LNCaP clone FGC (cell line): Measurements from ENCODE around the gene PLXNA3.

Source experiments
- DNase-seq: peaks from one replicate; pipeline ENCODE4 v3.0.0-alpha.2; 2011; ENCODE audit warnings: low read depth
- H3K4me3 ChIP-seq: 2 replicates; pipeline ENCODE4 v1.5.1; 2011; ENCODE audit warnings: mild to moderate bottlenecking, low read depth, low read length, control low read depth
- TF ChIP-seq, protein P1 (sequence below): IDR thresholded peaks from 2 replicates; pipeline ENCODE4 v1.5.1; 2012; ENCODE audit warnings: mild to moderate bottlenecking; ENCODE audit not compliant: control insufficient read depth, insufficient read depth; ENCODE audit errors: extremely low read depth

PLXNA3 gene

DNA sequence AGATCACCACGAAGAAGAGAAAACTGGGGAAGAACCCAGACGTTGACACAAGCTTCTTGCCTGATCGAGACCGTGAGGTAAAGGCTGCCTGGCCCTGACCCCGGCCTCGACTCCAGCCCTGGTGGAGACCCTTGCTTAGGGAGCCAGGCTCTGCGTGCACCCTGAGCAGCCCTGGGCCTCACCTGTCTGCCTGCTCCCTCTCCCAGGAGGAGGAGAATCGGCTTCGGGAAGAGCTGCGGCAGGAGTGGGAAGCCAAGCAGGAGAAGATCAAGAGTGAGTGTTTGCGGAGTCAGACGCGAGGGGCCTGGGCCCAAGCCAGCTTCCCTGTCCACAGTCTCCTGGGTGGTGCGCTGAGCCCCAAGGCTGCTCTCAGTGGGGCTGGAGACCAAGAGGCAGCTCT lies 9.6 kb upstream of the PLXNA3 start:
- no peak for DNase-seq
- TF ChIP-seq, protein P1, sequence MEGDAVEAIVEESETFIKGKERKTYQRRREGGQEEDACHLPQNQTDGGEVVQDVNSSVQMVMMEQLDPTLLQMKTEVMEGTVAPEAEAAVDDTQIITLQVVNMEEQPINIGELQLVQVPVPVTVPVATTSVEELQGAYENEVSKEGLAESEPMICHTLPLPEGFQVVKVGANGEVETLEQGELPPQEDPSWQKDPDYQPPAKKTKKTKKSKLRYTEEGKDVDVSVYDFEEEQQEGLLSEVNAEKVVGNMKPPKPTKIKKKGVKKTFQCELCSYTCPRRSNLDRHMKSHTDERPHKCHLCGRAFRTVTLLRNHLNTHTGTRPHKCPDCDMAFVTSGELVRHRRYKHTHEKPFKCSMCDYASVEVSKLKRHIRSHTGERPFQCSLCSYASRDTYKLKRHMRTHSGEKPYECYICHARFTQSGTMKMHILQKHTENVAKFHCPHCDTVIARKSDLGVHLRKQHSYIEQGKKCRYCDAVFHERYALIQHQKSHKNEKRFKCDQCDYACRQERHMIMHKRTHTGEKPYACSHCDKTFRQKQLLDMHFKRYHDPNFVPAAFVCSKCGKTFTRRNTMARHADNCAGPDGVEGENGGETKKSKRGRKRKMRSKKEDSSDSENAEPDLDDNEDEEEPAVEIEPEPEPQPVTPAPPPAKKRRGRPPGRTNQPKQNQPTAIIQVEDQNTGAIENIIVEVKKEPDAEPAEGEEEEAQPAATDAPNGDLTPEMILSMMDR: no peak

DNA sequence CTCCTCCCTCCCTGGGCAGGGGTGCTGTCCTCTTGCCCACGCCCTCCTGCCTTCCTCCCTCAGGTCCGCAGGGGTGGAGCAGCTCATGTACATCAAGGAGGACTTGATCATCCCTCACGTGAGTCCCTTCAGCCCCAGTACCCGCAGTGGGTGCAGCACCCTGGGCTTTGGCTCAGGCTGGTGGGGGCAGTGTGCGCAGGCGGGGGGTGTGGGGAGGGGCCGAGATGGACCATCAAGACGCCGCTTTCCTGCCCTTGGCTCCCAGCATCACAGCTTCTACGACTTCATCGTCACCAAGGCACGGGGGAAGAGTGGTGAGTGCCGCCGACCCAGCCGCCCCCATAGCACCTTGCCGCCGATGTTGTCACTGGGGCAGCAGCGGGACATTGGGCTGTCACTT lies 8.5 kb upstream of the PLXNA3 start:
- H3K4me3 ChIP-seq: no peak overlapping the region
- TF ChIP-seq, protein P1: no peak
- DNase-seq: no peak

More for the DNA sequence above, 9.6 kb upstream of the PLXNA3 start:
- no peak overlapping the region for H3K4me3 ChIP-seq

DNA sequence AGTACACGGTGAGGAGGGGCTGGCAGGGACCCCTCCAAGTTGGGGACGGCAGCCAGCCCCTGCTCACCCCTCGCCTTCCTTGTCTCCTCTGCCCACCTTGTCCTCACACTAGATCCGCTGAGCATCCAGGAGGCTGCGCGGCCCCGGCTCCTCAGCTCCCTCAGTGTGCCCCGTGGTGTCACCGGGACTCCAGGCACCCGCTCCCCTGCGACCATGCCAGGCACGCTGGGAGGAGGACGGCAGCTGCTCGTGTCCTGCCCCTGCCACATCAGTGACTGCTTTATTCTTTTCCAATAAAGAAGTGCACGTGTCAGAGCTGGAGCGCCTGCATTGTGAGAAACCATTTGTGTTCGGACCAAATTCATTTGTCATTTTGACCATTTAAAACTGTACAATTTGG lies 7.8 kb upstream of the PLXNA3 start:
- TF ChIP-seq, protein P1: no peak
- DNase-seq: no peak
- no peak overlapping the region for H3K4me3 ChIP-seq

DNA sequence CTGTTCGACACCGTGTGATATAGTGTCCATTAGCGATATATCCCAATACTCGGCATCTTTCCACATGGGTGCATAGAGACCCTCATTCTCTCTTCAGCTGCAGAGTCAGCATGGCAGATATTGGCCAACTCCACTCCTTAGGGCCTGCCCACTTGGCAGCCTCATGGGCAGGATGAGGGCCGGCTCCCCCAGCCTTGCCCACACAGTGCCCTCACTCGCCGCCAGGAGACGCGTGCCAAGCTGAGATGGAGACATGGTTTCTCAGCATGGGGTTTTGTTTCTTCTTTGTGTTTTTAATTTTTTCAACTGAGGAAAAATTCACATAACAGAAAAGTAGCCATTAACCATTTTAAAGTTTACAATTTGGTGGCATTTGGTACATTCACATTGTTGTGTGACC lies 5.3 kb upstream of the PLXNA3 start:
- H3K4me3 ChIP-seq: no peak overlapping the region
- DNase-seq: no peak
- TF ChIP-seq, protein P1: no peak

DNA sequence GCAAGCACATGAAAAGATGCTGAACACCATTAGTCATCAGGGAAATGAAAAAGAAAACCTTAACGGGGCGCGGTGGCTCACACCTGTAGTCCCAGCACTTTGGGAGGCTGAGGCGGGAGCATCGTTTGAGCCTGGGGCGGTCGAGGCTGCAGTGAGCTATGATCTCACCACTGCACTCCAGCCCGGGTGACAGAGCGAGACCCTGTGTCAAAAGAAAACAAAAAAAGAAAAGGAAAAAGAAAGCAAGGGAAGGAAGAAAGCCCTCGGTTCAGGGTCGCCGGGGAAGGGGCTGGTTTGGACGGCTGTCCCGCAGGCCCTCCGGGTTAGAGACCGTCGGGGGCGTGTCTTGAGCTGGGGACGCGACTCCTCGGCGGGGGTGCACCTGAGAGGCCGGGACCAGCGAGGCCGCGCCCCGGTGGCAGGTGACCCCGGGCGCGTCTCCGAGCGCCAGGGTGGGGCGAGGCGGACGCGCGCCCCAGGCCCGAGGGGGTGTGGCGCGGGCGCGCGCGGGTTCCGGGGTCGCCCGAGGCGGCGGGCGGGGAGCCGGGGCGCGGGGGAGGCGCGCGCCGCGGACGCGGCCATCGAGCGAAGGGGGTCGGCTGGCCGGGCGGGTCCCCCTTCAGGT lies 478 bp upstream of the PLXNA3 start:
- DNase-seq: no peak
- H3K4me3 ChIP-seq: peak overlapping the region; percentile 44
- TF ChIP-seq, protein P1: no peak

DNA sequence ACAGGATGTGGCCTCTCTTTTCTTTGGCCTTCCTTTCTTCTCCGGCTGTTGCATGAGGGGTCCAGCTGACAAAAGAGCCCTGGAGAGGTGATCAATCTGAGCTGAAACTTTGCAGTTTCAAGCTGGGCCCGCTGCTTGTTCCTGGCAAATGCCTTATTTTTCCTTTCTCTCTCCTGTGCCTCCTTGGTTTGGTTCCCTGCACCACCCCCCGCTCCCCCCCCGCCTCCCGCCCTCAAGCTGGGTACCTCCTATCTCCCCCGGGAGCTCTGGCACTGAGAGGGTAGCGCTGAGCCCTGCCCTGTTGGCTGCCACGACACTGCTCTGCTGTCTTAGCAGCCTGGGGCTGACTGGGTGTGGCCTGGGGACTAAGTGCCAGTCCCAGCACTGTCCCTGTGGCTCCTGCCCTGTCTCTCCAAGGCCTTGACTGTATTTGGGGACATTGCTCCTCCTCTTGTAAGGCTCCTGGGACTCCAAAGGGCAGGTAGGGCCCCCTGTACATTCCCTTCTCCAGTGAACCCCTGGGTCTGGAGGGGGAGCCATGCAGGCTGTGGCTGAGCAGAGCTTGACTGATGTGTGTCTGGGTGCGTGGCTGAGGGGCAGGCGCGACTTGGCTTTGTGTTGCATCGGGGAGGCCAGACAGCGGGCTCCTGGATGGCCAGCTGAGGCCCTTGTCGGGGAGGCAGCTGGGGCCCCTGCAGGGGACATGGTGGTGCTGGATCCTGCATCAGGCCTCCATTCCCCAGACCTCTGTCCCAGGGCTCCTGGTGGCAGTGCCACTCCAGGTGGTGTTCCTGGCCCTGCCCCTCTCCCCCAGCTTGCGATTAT lies 1.1 kb downstream of the PLXNA3 start:
- peak overlapping the region; percentile 59 for H3K4me3 ChIP-seq
- TF ChIP-seq, protein P1: no peak
- no peak for DNase-seq

DNA sequence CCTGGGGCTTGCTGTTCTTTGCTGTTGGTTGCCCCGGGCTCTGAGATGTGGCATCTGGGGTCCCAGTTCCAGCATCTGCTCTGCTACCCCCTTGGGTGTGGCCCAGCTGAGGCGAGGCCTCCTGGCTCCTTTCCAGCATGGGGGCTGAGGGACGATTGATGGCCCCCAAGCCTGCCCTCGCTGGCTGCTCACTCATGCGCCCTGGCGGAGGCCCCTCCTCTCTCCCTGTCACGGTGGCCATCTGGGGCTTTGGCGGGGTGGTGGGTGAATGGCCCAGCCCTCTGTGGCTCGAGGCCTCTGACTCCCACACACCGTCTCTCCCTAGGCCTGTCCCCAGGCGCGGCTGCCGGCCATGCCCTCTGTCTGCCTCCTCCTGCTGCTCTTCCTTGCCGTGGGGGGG lies 1.8 kb downstream of the PLXNA3 start:
- TF ChIP-seq, protein P1: no peak
- no peak for DNase-seq
- no peak overlapping the region for H3K4me3 ChIP-seq
